ENCODE data around the gene RIMS1.

- no peak for TF ChIP-seq EZH2 (IDR thresholded peaks at IDR 0.05; ENCODE audit: insufficient read depth, low read length)
- TF ChIP-seq, protein P1, sequence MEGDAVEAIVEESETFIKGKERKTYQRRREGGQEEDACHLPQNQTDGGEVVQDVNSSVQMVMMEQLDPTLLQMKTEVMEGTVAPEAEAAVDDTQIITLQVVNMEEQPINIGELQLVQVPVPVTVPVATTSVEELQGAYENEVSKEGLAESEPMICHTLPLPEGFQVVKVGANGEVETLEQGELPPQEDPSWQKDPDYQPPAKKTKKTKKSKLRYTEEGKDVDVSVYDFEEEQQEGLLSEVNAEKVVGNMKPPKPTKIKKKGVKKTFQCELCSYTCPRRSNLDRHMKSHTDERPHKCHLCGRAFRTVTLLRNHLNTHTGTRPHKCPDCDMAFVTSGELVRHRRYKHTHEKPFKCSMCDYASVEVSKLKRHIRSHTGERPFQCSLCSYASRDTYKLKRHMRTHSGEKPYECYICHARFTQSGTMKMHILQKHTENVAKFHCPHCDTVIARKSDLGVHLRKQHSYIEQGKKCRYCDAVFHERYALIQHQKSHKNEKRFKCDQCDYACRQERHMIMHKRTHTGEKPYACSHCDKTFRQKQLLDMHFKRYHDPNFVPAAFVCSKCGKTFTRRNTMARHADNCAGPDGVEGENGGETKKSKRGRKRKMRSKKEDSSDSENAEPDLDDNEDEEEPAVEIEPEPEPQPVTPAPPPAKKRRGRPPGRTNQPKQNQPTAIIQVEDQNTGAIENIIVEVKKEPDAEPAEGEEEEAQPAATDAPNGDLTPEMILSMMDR (IDR thresholded peaks at IDR 0.05; ENCODE audit: insufficient read depth, low read depth, low read length): no peak
Measured at GRCh38 chr6:71983131-71983530, 96.8 kb downstream of the RIMS1 start.

Data from astrocyte (in vitro differentiated cells and primary cell).